GM21619 (cell line): Measurements from ENCODE around the gene METAP1D.

Source experiments
- ATAC-seq: cut with Tn5 transposase; IDR thresholded peaks from one replicate; pipeline ENCODE4 v1.9.1; 2021; ENCODE audit not compliant: unreplicated experiment

The METAP1D gene

GRCh38 chr2:172090044-172090961 is 90.5 kb downstream of the METAP1D start:
- ATAC-seq: no peak

- no peak for ATAC-seq
These were observed 91.4 kb downstream of the METAP1D start for GRCh38 chr2:172091000-172091641.

GRCh38 chr2:172091761-172092566 is 92.2 kb downstream of the METAP1D start:
- ATAC-seq: no peak

GRCh38 chr2:172092716-172093415 is 93.1 kb downstream of the METAP1D start:
- ATAC-seq: no peak

- ATAC-seq: no peak
These were observed 93.9 kb downstream of the METAP1D start for GRCh38 chr2:172093416-172094293.

- ATAC-seq: no peak
These were observed 94.8 kb downstream of the METAP1D start for GRCh38 chr2:172094294-172095145.

- ATAC-seq: no peak
These were observed 95.6 kb downstream of the METAP1D start for GRCh38 chr2:172095146-172095904.

GRCh38 chr2:172095905-172096625 is 96.3 kb downstream of the METAP1D start:
- no peak for ATAC-seq

GRCh38 chr2:172096626-172097547 is 97.1 kb downstream of the METAP1D start:
- no peak for ATAC-seq

GRCh38 chr2:172097557-172098131 is 97.9 kb downstream of the METAP1D start:
- no peak for ATAC-seq

GRCh38 chr2:172098287-172098649 is 98.5 kb downstream of the METAP1D start:
- no peak for ATAC-seq

GRCh38 chr2:172098650-172099471 is 99.1 kb downstream of the METAP1D start:
- ATAC-seq: no peak

- no peak for ATAC-seq
These were observed 99.8 kb downstream of the METAP1D start for GRCh38 chr2:172099472-172100079.

GRCh38 chr2:172100080-172100934 is 100.6 kb downstream of the METAP1D start:
- no peak for ATAC-seq
